ENCODE results near the gene ATRNL1.

ATRNL1 gene

GRCh38 chr10:115422624-115423023, 329.5 kb downstream of the ATRNL1 start:
- no peak for DNase-seq (ENCODE audit: low spot score)
- CTCF ChIA-PET: no interaction called here
- no peak overlapping the region for H3K27ac ChIP-seq
- POLR2A ChIA-PET (ENCODE audit: low non-redundant PET): no interaction called here
- TF ChIP-seq CTCF (conservative IDR thresholded peaks at IDR 0.05; ENCODE audit: low read depth): no peak

- POLR2A ChIA-PET (ENCODE audit: low non-redundant PET): no interaction called here
- CTCF ChIA-PET: no interaction called here
Observed at GRCh38 chr10:115427611-115428010, 334.4 kb downstream of the ATRNL1 start.

GRCh38 chr10:115432188-115432819, 339.1 kb downstream of the ATRNL1 start:
- H3K27ac ChIP-seq: no peak overlapping the region
- CTCF ChIA-PET: interaction anchor here (0.5 to 1.6 kb wide), 7 partner anchors 8 to 856 kb away, joined by 3 to 7 read pairs (median 4); no protein-coding TSS in a partner anchor
- POLR2A ChIA-PET (ENCODE audit: low non-redundant PET): no interaction called here
- no peak for DNase-seq (ENCODE audit: low spot score)
- peak; percentile 28; the same call in 1 of the 2 replicates for TF ChIP-seq CTCF (conservative IDR thresholded peaks at IDR 0.05; ENCODE audit: low read depth)

More at GRCh38 chr10:115427611-115428010, 334.4 kb downstream of the ATRNL1 start:
- H3K27ac ChIP-seq: no peak overlapping the region
- no peak for DNase-seq (ENCODE audit: low spot score)
- TF ChIP-seq CTCF (conservative IDR thresholded peaks at IDR 0.05; ENCODE audit: low read depth): no peak

- CTCF ChIA-PET: no interaction called here
- POLR2A ChIA-PET (ENCODE audit: low non-redundant PET): no interaction called here
- DNase-seq (ENCODE audit: low spot score): no peak
- TF ChIP-seq CTCF (conservative IDR thresholded peaks at IDR 0.05; ENCODE audit: low read depth): no peak
- H3K27ac ChIP-seq: no peak overlapping the region
Observed at GRCh38 chr10:115436999-115437398, 343.8 kb downstream of the ATRNL1 start.

- CTCF ChIA-PET: interaction anchor here (0.6 to 0.7 kb wide), 4 partner anchors 24 to 703 kb away, joined by 3 to 7 read pairs (median 3); no protein-coding TSS in a partner anchor
- TF ChIP-seq CTCF (conservative IDR thresholded peaks at IDR 0.05; ENCODE audit: low read depth): no peak
- no peak for DNase-seq (ENCODE audit: low spot score)
- POLR2A ChIA-PET (ENCODE audit: low non-redundant PET): no interaction called here
- H3K27ac ChIP-seq: no peak overlapping the region
Observed at GRCh38 chr10:115441907-115442545, 348.9 kb downstream of the ATRNL1 start.

- no peak overlapping the region for H3K27ac ChIP-seq
- CTCF ChIA-PET: interaction anchor here (0.7 kb wide), 1 partner anchor 417 kb away, joined by 3 read pairs; no protein-coding TSS in a partner anchor
- POLR2A ChIA-PET (ENCODE audit: low non-redundant PET): no interaction called here
- no peak for DNase-seq (ENCODE audit: low spot score)
- no peak for TF ChIP-seq CTCF (conservative IDR thresholded peaks at IDR 0.05; ENCODE audit: low read depth)
Observed at GRCh38 chr10:115456812-115457211, 363.6 kb downstream of the ATRNL1 start.

All from RWPE1 (cell line).